Caco-2 (cell line): Measurements from ENCODE around the gene REX1BD. TPM values are rescaled to one million over a fixed set of nuclear protein-coding genes. Genes with fewer than 3 reads are reported as not detected.

Experiments
- BruUV-seq: library from RNA; stranded (reverse); fragments of 400-500 nt; replicated peaks from 2 replicates; lab custom pipeline; 2021; lab: Mats Ljungman, UMichigan
- CTCF ChIA-PET: fragments of 300-600 bp; sonication (Branson Sonifier 250); formaldehyde crosslinking; loops from one replicate; lab custom pipeline; 2022; ENCODE audit warnings: antibody characterized with exemption; lab: Charles Lee
- POLR2A ChIA-PET: fragments of 300-600 bp; sonication (Branson Sonifier 250); formaldehyde crosslinking; loops from one replicate; lab custom pipeline; 2022; ENCODE audit warnings: antibody characterized with exemption; lab: Charles Lee
- DNase-seq, 2 experiments: peaks; one replicate each; pipeline versions ENCODE4 v3.0.0 to v3.0.0-alpha.2; 2020 to 2022
- H3K27me3 ChIP-seq: replicated peaks from 2 replicates; pipeline ENCODE4 v1.6.0; 2011; ENCODE audit warnings: low read length; ENCODE audit not compliant: control insufficient read depth, insufficient read depth
- H3K36me3 ChIP-seq: 2 replicates; pipeline ENCODE4 v1.5.1; 2011; ENCODE audit warnings: low read length; ENCODE audit not compliant: control insufficient read depth, insufficient read depth
- H3K4me1 ChIP-seq: fragments of 250-450 bp; sonication (Bioruptor Pico); 2 replicates; pipeline ENCODE4 v1.5.1; 2020; ENCODE audit warnings: mild to moderate bottlenecking
- H3K4me3 ChIP-seq: 2 replicates; pipeline ENCODE4 v1.5.1; 2011; ENCODE audit warnings: low read depth, mild to moderate bottlenecking, control low read depth, low read length
- H3K9me3 ChIP-seq: fragments of 250-450 bp; sonication (Bioruptor Pico); 2 replicates; pipeline ENCODE4 v1.5.1; 2020; ENCODE audit warnings: mild to moderate bottlenecking, moderate library complexity
- H3K27ac Mint-ChIP-seq: one replicate; pipeline ENCODE4 v1.8.0; 2022; ENCODE audit warnings: mixed read lengths; ENCODE audit not compliant: unreplicated experiment
- H3K27me3 Mint-ChIP-seq: one replicate; pipeline ENCODE4 v1.8.0; 2022; ENCODE audit warnings: mixed read lengths; ENCODE audit not compliant: insufficient read depth, unreplicated experiment
- H3K36me3 Mint-ChIP-seq: one replicate; pipeline ENCODE4 v1.8.0; 2022; ENCODE audit warnings: mild to moderate bottlenecking, mixed read lengths; ENCODE audit not compliant: insufficient read depth, unreplicated experiment
- H3K4me1 Mint-ChIP-seq: one replicate; pipeline ENCODE4 v1.8.0; 2022; ENCODE audit warnings: low read depth, mixed read lengths; ENCODE audit not compliant: unreplicated experiment
- H3K4me3 Mint-ChIP-seq: one replicate; pipeline ENCODE4 v1.8.0; 2022; ENCODE audit warnings: mild to moderate bottlenecking, moderate library complexity, mixed read lengths; ENCODE audit not compliant: unreplicated experiment
- H3K9me3 Mint-ChIP-seq: one replicate; pipeline ENCODE4 v1.8.0; 2022; ENCODE audit warnings: mixed read lengths; ENCODE audit not compliant: unreplicated experiment
- intact Hi-C: fragments of 100-400 bp; cut with micrococcal nuclease; formaldehyde crosslinking; loops from one replicate; pipeline ENCODE4 v1.10.0; 2022; ENCODE audit not compliant: unreplicated experiment
- total RNA-seq: library from RNA; stranded (reverse); gene quantifications from 2 replicates; pipeline ENCODE4 v1.2.3, GENCODE V29; 2022
- TF ChIP-seq, protein P1 (sequence below), 2 experiments: fragments of 200-600 bp in 1 of 2; IDR thresholded peaks; 1 replicate in 1 of 2; 2 replicates in 1 of 2; pipeline versions ENCODE4 v1.5.1 to v1.8.0; 2011 to 2022; ENCODE audit warnings: antibody characterized with exemption in 1 of 2, control low read depth in 1 of 2, inconsistent platforms in 1 of 2, low read depth in 1 of 2, low read length in 1 of 2, mild to moderate bottlenecking in 1 of 2, moderate library complexity in 1 of 2; ENCODE audit not compliant: insufficient read depth in 1 of 2, severe bottlenecking in 1 of 2, unreplicated experiment in 1 of 2

Gene REX1BD
- total RNA-seq, 1 experiment from 2014 or later = 48.3 TPM

DNA sequence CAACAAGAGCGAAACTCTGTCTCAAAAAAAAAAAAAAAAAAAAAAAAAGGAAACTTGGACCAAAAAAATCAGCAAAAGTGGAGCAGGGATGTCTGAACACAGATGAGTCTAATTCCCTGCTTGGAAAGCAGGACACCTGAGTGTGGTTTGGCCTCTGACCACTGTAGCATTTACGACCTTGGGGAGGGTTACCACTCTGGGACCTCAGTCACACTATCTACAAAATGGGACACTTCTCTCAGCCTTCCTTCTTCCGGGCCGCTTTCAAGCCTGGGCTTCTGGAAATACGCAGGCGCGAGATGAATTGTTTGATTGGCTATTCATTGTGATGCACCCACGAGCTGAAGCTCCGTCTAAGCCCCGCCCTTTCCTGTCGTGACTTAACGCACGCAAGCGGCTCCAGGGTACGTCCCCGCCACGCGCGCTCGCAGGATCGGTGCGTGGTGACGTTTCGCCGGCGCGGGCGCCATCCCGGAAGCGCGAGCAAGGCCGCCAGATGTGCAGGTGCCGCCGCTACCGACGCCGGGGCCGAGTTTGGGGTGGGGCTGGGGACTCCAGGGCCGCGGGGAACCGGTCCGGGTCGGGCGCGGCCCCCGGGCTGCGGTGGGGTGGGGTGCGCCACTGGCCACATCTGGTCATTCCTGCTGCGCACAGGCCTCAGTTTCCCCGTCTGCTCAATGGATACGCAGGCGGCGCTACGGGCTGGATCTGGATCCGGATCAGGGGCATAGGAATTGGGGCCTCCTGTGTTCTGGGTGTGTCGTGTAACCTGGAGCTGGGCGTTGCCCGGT is 31.0 kb upstream of the REX1BD start, which contains the start of gene KXD1:
Gene KXD1 (plus strand): TSS at position 460 of the 791 bp plus-strand sequence. CDS start 4,187 bp downstream, outside the sequence.
- Histone ChIP-seq H3K4me3 (peak within 1 kb of the TSS; percentile 98), H3K36me3 (no peaks in the 10 kb centered on the region), H3K27me3 (no peaks in the 10 kb centered on the region), H3K9me3 (no peaks in the 10 kb centered on the region), H3K4me1 (no peaks in the 10 kb centered on the region)
- Mint-ChIP-seq H3K4me1 (no peaks in the 10 kb centered on the region), H3K27ac (peak within 1 kb of the TSS; percentile 60), H3K27me3 (no peaks in the 10 kb centered on the region), H3K36me3 (peaks cover 6% of the 10 kb centered on the region), H3K4me3 (peak within 1 kb of the TSS; percentile 70), H3K9me3 (no peaks in the 10 kb centered on the region)
- peak; percentile 91 to 97 for DNase-seq
- no TSS peak for BruUV-seq
- POLR2A ChIA-PET = interaction anchor here (0.6 to 1.8 kb wide), 7 partner anchors 13 to 278 kb away, joined by 3 to 12 read pairs (median 4); partner anchors contain the start of genes JUND and UBA52
- intact Hi-C loops = loop anchor here (1.0 to 5.0 kb wide), 2 partner anchors 14 to 35 kb away; partner anchors contain the start of genes ELL and UBA52
- TF ChIP-seq, protein P1, sequence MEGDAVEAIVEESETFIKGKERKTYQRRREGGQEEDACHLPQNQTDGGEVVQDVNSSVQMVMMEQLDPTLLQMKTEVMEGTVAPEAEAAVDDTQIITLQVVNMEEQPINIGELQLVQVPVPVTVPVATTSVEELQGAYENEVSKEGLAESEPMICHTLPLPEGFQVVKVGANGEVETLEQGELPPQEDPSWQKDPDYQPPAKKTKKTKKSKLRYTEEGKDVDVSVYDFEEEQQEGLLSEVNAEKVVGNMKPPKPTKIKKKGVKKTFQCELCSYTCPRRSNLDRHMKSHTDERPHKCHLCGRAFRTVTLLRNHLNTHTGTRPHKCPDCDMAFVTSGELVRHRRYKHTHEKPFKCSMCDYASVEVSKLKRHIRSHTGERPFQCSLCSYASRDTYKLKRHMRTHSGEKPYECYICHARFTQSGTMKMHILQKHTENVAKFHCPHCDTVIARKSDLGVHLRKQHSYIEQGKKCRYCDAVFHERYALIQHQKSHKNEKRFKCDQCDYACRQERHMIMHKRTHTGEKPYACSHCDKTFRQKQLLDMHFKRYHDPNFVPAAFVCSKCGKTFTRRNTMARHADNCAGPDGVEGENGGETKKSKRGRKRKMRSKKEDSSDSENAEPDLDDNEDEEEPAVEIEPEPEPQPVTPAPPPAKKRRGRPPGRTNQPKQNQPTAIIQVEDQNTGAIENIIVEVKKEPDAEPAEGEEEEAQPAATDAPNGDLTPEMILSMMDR (IDR thresholded peaks at IDR 0.05; ENCODE audit: insufficient read depth in 1 of 2, low read depth in 1 of 2, low read length in 1 of 2, severe bottlenecking in 1 of 2, unreplicated experiment in 1 of 2) = no peak
- CTCF ChIA-PET = interaction anchor here (0.5 to 1.7 kb wide), 13 partner anchors 9 to 453 kb away, joined by 3 to 12 read pairs (median 4); partner anchors contain the start of gene ELL

- H3K4me3 Mint-ChIP-seq = peak overlapping the region; percentile 70
- peak overlapping the region; percentile 98 for H3K4me3 ChIP-seq
- CTCF ChIA-PET = interaction anchor here (0.8 to 1.7 kb wide), 7 partner anchors 13 to 81 kb away, joined by 3 to 12 read pairs (median 3); partner anchors contain the start of gene ELL
Measured at GRCh38 chr19:18558202-18558555, 30.4 kb upstream of the REX1BD start.

More at GRCh38 chr19:18558202-18558555, 30.4 kb upstream of the REX1BD start:
- intact Hi-C loops = loop anchor here (5.0 kb wide), 1 partner anchor 36 kb away; the partner anchor contains the start of gene ELL
- Histone ChIP-seq H3K36me3 (no peaks in the 10 kb centered on the region), H3K27me3 (no peaks in the 10 kb centered on the region), H3K9me3 (no peaks in the 10 kb centered on the region), H3K4me1 (no peaks in the 10 kb centered on the region)
- H3K4me1 Mint-ChIP-seq = no peaks in the 10 kb centered on the region
- H3K9me3 Mint-ChIP-seq = no peaks in the 10 kb centered on the region
- H3K27me3 Mint-ChIP-seq = no peaks in the 10 kb centered on the region
- TF ChIP-seq, protein P1 (IDR thresholded peaks at IDR 0.05; ENCODE audit: insufficient read depth in 1 of 2, low read depth in 1 of 2, low read length in 1 of 2, severe bottlenecking in 1 of 2, unreplicated experiment in 1 of 2) = no peak
- POLR2A ChIA-PET = interaction anchor here (1.0 to 1.8 kb wide), 4 partner anchors 13 to 276 kb away, joined by 4 to 12 read pairs (median 8); partner anchors contain the start of genes JUND and UBA52
- DNase-seq = no peak
- no TSS peak for BruUV-seq
- H3K36me3 Mint-ChIP-seq = peaks cover 6% of the 10 kb centered on the region
- peak overlapping the region; percentile 60 for H3K27ac Mint-ChIP-seq
